Activated CD4-positive, alpha-beta T cell treated with anti-CD3 and anti-CD28 coated beads for 4 hours (primary cell): ENCODE data around the gene CYP4F11.
"Not testable (repeated sequence)": the region's sequence is repeated elsewhere in the genome, so short reads cannot be mapped to it uniquely, and the experiment has no call there.

ENCODE experiments used
- DNase-seq, 2 donors: peaks; one replicate each; pipeline ENCODE4 v3.0.0-alpha.2; 2020

CYP4F11 gene

DNA sequence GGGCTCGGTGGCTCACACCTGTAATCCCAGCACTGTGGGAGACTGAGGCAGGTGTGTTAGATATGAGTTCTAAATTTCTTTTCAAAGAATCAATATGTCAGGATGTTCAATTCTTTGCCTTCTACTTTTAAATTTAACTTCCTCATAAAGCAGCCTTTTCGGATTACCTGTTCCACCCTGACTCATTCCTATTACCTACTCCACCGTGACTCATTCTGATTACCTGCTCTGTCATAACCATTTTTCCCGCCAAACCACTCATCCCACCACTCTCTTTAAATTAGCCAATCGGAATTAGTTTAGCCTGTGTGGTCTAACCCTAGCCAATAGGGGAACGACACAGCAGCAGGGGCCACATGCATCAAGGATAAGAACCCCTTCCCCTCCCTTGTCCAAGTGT, 60.6 kb downstream of the CYP4F11 start:
- DNase-seq: not testable (repeated sequence)

DNA sequence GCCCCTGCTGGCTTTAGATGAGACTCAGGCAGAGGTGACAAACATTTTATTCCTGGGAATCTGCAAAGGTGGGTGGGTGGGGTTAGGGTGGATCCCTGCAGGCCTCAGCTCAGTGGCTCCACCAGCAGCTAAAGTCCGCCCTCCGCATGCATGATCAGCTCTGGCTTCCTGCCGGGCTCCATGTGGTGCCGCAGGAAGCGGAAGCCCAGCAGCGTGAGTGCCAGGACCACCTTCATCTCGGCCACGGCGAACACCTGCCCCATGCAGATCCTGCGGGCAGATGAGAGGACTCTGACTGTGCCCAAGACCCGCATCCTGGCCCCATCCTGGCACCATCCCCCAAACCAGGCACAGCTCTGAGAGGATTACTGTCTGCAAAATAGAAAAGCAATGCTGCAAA, 62.8 kb downstream of the CYP4F11 start:
- DNase-seq: no peak

DNA sequence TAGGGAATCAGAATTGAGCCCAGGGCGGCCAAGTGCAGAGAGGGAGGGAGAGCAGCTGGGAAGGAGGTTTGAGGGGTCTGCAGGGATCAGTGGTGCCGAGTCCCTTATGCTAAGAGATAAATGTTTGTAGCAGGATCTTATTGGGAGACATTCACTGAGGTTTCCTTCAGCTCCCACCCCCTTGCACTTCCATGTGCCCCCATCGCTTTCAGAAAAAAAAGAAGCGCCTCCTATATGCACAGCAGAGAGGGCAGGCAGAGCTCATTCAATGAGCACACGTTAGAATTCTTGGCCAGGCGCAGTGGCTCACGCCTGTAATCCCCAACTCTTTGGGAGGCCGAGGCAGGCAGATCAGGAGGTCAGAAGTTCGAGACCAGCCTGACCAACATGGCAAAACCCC, 64.5 kb downstream of the CYP4F11 start:
- no peak for DNase-seq

DNA sequence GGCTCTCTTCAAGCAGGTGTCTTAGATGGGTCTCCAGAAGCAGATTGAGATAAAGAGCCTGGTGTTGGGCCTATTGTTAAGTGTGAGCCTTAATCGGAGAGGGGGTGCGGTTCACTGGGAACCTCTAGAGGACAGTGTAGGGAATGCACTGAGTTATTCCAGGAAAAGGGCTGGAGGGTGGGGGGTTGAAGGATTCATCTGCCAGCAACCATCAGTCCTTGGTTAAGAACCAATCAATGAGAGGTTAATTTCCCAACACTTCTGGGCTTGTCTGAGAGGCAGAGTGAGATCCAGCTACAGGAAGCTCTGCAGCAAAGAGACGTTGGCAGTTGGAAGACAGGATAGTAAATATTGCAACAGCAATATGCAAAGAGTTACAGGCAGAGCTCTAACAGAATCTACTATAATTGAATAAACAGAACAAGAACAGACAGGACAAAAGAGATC, 65.2 kb downstream of the CYP4F11 start:
- DNase-seq: peak; percentile 42 to 49

DNA sequence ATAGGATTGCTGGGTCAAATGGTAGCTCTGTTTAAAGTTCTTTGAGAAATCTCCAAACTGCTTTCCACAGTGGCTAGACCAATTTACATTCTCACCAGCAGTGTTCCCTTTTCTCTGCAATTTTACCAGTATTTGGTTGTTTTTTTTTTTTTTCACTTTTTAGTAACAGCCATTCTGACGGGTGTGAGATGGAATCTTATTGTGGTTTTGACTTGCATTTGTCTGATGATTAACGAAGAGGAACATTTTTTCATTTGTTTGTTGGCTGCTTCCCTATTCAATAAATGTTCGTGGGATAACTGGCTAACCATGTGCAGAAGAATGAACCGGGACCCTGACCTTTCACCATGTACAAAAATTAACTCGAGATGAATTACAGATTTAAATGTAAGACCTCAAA, 67.7 kb downstream of the CYP4F11 start:
- DNase-seq: no peak

DNA sequence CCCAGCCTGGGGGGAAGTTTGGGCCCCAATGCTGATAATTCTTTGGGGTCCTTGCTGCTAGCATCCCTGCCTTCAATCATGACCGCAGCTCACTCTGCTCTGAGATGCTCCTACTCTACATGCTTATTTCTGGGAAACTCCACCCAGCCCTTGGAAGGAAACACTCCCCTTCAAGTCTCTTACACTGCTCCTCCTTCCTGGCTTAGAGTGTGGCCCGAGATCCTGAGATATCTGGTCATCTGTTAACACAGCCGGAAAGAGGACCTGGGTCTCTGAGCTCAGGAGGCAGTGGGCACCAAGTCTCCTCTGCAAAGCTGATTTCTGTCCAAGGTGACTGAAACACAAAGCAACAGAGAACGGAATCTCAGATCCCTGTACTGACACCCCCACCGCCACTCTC, 69.5 kb downstream of the CYP4F11 start:
- DNase-seq: no peak

DNA sequence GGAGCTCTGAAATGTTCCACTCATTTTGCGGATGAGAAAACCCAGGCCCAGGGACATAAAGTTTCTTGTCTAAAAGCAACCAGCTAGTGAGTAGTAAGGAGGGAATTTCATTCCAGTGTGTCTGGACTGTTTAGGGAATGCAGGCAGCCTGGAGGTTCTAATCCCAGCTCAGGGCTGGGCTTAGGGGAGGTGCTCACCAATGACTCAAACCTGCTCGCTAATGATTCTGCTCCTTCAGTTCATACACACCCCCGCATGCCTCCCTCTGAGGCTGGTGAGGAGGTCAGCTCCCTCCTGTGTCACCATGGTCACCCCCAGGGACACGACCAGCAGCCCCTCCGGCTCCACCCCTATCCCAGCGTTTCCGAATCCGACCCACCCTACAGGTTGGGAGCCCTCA, 71.1 kb downstream of the CYP4F11 start:
- no peak for DNase-seq

DNA sequence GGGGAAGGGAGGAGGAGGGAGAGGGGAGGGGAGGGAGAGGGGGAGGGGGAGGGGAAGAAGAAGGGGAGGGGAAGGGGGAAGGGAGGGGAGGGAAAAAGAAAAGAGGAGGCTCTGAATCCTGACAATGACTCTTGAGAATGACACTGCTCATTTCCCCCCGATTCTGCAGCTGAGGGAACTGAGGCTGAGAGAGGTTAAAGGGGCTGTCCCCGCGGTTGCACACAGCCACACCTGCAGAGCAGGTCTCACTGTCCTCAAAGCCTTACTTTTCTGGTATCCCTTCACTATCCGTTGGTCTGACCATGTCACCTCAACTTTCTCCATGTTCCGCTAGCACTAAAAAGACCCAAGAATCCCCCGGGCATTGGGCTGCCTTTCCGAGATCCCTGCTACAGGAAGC, 71.9 kb downstream of the CYP4F11 start:
- no peak for DNase-seq
